ENCODE measurements around the gene MFRP.

The MFRP gene

DNA sequence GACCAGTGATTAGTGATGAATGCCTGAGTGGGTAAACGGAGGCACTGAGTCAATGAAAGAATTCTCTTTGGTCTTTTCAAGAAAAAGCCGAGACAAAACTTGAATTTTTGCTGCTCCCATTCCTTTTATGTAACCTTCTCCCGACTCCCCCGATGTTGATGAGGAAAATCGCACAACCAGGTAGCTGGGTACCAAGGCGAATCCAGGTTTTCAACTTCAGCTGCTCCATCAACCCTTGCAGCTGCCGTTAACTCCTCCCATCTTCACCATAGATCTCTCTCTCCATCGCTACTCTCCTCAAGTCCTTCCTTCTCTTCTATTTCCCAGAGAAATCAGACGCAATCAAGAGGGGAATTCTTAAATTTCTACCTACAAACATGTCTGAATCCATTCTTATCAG is 35.6 kb upstream of the MFRP start:
- no peaks in the 10 kb centered on the region for H3K27me3 ChIP-seq
- H3K4me1 ChIP-seq, result peaks cover 6% of the 10 kb centered on the region
- DNase-seq, result no peak
- H3K36me3 ChIP-seq, result no peaks in the 10 kb centered on the region
- peak overlapping the region; percentile 79 for H3K4me3 ChIP-seq (ENCODE audit: low read depth, low read length)
- TF ChIP-seq, protein P1, sequence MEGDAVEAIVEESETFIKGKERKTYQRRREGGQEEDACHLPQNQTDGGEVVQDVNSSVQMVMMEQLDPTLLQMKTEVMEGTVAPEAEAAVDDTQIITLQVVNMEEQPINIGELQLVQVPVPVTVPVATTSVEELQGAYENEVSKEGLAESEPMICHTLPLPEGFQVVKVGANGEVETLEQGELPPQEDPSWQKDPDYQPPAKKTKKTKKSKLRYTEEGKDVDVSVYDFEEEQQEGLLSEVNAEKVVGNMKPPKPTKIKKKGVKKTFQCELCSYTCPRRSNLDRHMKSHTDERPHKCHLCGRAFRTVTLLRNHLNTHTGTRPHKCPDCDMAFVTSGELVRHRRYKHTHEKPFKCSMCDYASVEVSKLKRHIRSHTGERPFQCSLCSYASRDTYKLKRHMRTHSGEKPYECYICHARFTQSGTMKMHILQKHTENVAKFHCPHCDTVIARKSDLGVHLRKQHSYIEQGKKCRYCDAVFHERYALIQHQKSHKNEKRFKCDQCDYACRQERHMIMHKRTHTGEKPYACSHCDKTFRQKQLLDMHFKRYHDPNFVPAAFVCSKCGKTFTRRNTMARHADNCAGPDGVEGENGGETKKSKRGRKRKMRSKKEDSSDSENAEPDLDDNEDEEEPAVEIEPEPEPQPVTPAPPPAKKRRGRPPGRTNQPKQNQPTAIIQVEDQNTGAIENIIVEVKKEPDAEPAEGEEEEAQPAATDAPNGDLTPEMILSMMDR (IDR thresholded peaks at IDR 0.05; ENCODE audit: low read depth, low read length), result no peak
- no peaks in the 10 kb centered on the region for H3K9me3 ChIP-seq

DNA sequence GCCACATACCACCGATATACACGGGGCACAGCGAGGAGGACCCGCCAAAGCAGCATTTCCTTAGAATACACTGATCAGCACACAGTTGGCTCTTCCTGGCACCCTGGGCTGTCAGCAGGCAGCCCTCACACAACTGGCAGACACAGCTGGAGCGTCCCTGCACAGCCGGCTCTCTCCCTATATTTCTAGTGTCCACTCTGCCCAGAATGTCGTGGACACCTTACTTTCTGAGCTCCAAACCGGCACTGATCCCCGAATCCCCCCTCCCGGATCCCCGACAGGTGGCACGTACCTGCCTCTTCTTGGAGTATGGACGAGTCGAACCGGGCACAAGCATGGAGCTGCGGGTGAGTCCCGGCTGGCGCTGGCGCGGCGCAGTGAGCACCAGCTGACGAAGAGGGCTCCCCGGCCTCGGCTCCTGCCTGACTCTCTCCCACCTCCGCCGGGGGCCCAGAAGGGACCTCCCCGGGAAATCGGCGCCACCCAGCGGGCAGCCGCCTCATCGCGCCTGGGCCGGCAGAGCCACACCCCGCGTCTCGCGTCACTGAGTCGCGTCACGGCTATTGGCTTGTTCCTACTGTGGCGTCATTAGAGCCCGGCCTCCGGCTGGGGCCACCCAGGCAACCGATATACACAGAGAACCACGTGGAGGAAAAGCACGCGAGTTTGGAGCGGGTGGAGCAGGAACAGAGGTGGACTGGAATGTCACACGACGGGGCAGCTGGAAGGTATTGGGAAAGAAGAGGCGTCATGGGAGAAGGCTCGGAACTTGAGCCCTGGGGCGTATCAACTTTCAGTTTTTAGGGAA is 34.9 kb upstream of the MFRP start, which contains the start of gene USP2:
Gene USP2, minus strand, starts transcription at position 510 of the 808 bp plus-strand sequence. CDS start 8,210 bp downstream, outside the sequence.
- no peaks in the 10 kb centered on the region for H3K27me3 ChIP-seq
- H3K4me1 ChIP-seq, result peaks cover 11% of the 10 kb centered on the region
- no peaks in the 10 kb centered on the region for H3K9me3 ChIP-seq
- DNase-seq, result peak; percentile 98
- TF ChIP-seq, protein P1 (IDR thresholded peaks at IDR 0.05; ENCODE audit: low read depth, low read length), result peak; percentile 79
- H3K36me3 ChIP-seq, result no peaks in the 10 kb centered on the region
- peak within 1 kb of the TSS; percentile 79 for H3K4me3 ChIP-seq (ENCODE audit: low read depth, low read length)

DNA sequence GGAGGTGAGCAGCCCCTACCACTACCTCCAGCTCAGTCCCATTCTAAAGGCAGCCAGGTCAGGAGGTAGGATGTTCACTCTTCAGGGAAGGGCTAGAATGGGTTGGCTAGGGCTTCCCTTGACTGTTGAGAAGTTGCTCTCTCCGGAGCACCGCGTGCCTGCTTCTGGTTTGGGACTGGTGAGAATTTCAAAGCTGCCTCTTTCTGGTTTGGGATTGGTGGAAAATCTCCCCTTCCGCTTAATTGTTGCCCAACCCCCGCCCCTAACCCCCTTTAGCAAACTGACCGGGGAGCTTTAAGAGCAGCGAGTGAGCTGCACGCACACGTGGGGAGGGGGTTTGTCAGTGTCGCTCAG is 34.3 kb upstream of the MFRP start:
- Histone ChIP-seq H3K4me1 (peaks cover 17% of the 10 kb centered on the region), H3K36me3 (no peaks in the 10 kb centered on the region), H3K27me3 (no peaks in the 10 kb centered on the region), H3K4me3 (ENCODE audit: low read depth, low read length) (peak overlapping the region; percentile 79), H3K9me3 (no peaks in the 10 kb centered on the region)
- DNase-seq, result no peak
- TF ChIP-seq, protein P1 (IDR thresholded peaks at IDR 0.05; ENCODE audit: low read depth, low read length), result no peak

DNA sequence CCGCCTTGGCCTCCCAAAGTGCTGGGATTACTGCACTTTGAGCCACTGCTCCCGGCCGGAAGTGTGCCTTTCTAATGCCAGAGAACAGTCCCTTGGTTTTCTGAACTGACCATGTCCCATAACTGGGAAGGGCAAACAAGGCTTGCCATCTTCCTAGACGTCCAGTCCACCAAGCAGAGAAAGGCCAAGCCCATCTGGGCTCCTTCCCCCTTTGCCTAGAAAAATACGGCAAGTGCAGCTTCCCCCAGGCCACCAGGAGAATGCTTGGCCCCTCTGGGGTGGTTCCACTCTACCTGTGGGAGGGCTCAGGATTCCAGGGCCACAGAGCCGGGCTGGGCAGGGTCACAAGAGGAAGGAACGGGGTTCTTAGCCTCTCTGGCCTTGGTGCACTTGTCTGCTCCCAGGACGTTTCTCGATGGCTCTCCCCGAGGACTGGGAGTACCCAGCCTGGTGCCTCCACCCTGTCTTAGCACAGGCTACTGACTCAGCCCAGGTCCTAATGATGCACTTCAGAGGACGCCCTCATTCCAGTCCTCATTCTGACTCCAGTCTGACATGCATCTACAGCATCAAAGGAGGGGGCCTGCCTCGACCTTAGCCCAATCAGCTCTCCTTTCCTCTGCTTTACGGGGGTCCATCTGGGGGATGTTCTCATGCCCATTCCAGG is 33.8 kb upstream of the MFRP start:
- TF ChIP-seq, protein P1 (IDR thresholded peaks at IDR 0.05; ENCODE audit: low read depth, low read length), result no peak
- no peak for DNase-seq

DNA sequence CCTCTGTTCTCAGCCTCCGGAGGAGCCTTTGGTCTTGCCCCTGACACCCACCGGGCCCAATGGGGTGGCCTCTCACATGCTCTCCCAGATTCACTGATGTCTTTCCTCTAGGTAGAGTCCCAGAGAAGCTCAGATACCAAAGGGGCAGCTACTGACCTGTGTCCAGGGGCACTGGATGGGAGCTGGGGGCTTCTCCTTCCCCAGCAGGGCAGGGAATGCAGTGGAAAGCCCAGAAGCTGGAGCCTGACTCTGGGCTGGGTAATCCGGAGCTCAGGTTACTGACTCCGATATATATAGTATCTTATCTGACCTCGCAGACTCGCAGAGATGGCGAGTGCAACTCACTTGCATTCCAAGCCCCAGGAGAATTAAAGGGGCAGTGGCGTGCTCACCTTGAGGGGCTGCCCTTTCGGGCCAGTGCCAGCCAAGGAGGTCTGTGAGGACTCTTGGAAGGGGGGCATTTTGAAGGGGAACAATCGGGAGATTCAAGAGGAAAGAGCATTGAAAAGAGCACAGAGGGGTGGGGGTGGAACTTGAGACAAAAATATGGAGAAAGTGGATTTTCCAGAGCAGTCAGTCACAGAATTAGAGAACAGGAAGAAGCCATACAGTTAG is 32.5 kb upstream of the MFRP start:
- DNase-seq, result no peak
- Histone ChIP-seq H3K9me3 (no peaks in the 10 kb centered on the region), H3K4me3 (ENCODE audit: low read depth, low read length) (no peak overlapping the region), H3K27me3 (no peaks in the 10 kb centered on the region), H3K4me1 (peaks cover 33% of the 10 kb centered on the region), H3K36me3 (no peaks in the 10 kb centered on the region)
- TF ChIP-seq, protein P1 (IDR thresholded peaks at IDR 0.05; ENCODE audit: low read depth, low read length), result no peak

More for the DNA sequence above, 33.8 kb upstream of the MFRP start:
- Histone ChIP-seq H3K36me3 (no peaks in the 10 kb centered on the region), H3K4me1 (peaks cover 22% of the 10 kb centered on the region), H3K9me3 (no peaks in the 10 kb centered on the region), H3K27me3 (no peaks in the 10 kb centered on the region), H3K4me3 (ENCODE audit: low read depth, low read length) (peak overlapping the region; percentile 79)

Data from BE2C (cell line).